Heart right ventricle (tissue), 16 donors: ENCODE results near the gene CYTL1. TPM values are rescaled to one million over a fixed set of nuclear protein-coding genes. Genes with fewer than 3 reads are reported as not detected.

ENCODE experiments used
- ATAC-seq, 8 donors: fragments of 200-7000 bp; cut with Tn5 transposase; one replicate each; pipeline ENCODE4 v1.9.1; 2020; ENCODE audit warnings: mild to moderate bottlenecking in 8 of 8, moderate library complexity in 8 of 8, moderate number of reproducible peaks in 1 of 8
- DNase-seq, 2 donors: peaks; one replicate each; pipeline ENCODE4 v3.0.0-alpha.2; 2020
- H3K27ac ChIP-seq, 10 donors: fragments of 200-600 bp; sonication (generic) in 2 of 10; one replicate each; pipeline versions ENCODE4 v1.5.0 to v1.8.0; 2020 to 2022; ENCODE audit warnings: mild to moderate bottlenecking in 3 of 10
- H3K27me3 ChIP-seq, 7 donors: fragments of 200-600 bp; one replicate each; pipeline ENCODE4 v1.8.0; 2021 to 2022; ENCODE audit warnings: mild to moderate bottlenecking in 2 of 7
- H3K36me3 ChIP-seq, 9 donors: fragments of 200-600 bp; sonication (generic) in 1 of 9; one replicate each; pipeline versions ENCODE4 v1.5.0 to v1.8.0; 2020 to 2022; ENCODE audit warnings: mild to moderate bottlenecking in 2 of 9
- H3K4me1 ChIP-seq, 9 donors: fragments of 200-600 bp; sonication (generic) in 1 of 9; one replicate each; pipeline versions ENCODE4 v1.5.0 to v1.8.0; 2020 to 2022; ENCODE audit warnings: mild to moderate bottlenecking in 4 of 9
- H3K4me3 ChIP-seq, 10 donors: fragments of 200-600 bp; sonication (generic) in 2 of 10; one replicate each; pipeline versions ENCODE4 v1.5.0 to v1.8.0; 2020 to 2022; ENCODE audit warnings: mild to moderate bottlenecking in 7 of 10, moderate library complexity in 2 of 10
- H3K9me3 ChIP-seq, 11 donors: fragments of 200-600 bp in 10 of 11; sonication (generic) in 2 of 11; one replicate each; pipeline versions ENCODE4 v1.5.0 to v1.8.0; 2013 to 2022; ENCODE audit warnings: mild to moderate bottlenecking in 2 of 11, control low read depth in 1 of 11, moderate library complexity in 1 of 11
- WGBS, 2 donors: extraction: QIAGEN DNeasy Blood & Tissue Kit; methylation state at CpG; one replicate each; pipeline ENCODE4 v1.1.7; 2013; ENCODE audit warnings: inconsistent platforms in 1 of 2; 5-methylcytosine and 5-hydroxymethylcytosine counted together
- intact Hi-C, 10 donors: fragments of 100-400 bp; cut with DNase I; formaldehyde crosslinking; loops; one replicate each; pipeline versions ENCODE4 v1.11.1 to v1.14.2; 2022
- polyA plus RNA-seq, 2 donors: library from polyadenylated mRNA; stranded (reverse); fragments of 200-250 nt; gene quantifications; one replicate each; pipeline ENCODE4 v1.2.3, GENCODE V29; 2013
- total RNA-seq, 10 donors: library from RNA; stranded (reverse); fragmentation: NEBNext Ultra II Directional in 3 of 10; extraction: Animal tissue kit (Norgen Biotek cat#: 25700) in 3 of 10; gene quantifications; one replicate each; pipeline versions ENCODE4 v1.2.1 to v1.2.4, GENCODE V29; 2021 to 2023
- TF ChIP-seq, protein P1 (sequence below), 9 donors: fragments of 200-600 bp; sonication (generic) in 2 of 9; IDR thresholded peaks; one replicate each; pipeline versions ENCODE4 v1.5.0 to v1.8.0; 2021 to 2022; ENCODE audit warnings: antibody characterized with exemption in 9 of 9, mild to moderate bottlenecking in 5 of 9, moderate library complexity in 1 of 9
- donor health status: Arrhythmogenic right ventricular cardiomyopathy.
- donor health status: ischemic (EF 13 %, LVEDD 7.1; RV severe dilation, severe dysfunction).
- donor health status: healthy with polysubstance abuse.
- donor health status: DM: no; HTN: yes; CAD: no.
- donor health status: DM: no; HTN: no; CAD: no.
- donor health status: ischemic (EF 25% LVEDD 6.9; RV normal size, moderate dysfunction).
- donor health status: ischemic (EF 25% LVEDD 5.7; RV mildly dilated, moderate dysfunction).
- donor health status: healthy.
- donor health status: DM: yes; HTN: yes; CAD: no.
- donor health status: Ischemic cardiomyopathy.
- donor health status: ischemic (EF 35%, LVEDD 5.7; RV mildly dilated, moderate dysfunction).
- donor health status: nonischemic (EF 11% LVEDD 7.7; RV severe dilation, severe dysfunction).
- donor health status: DM: yes; HTN: yes; CAD: no.
- donor health status: PGD.
- donor health status: ischemic (EF 29% LVEDD 5.4; RV normal size, mild dysfunction).
- donor health status: nonischemic (EF 23%, LVEDD 6.1; RV moderate dilation, normal function).

CYTL1 gene
- total and polyA plus RNA-seq, 12 donors: 0.20 to 0.95 (median 0.40) TPM; not detected in 6

DNA sequence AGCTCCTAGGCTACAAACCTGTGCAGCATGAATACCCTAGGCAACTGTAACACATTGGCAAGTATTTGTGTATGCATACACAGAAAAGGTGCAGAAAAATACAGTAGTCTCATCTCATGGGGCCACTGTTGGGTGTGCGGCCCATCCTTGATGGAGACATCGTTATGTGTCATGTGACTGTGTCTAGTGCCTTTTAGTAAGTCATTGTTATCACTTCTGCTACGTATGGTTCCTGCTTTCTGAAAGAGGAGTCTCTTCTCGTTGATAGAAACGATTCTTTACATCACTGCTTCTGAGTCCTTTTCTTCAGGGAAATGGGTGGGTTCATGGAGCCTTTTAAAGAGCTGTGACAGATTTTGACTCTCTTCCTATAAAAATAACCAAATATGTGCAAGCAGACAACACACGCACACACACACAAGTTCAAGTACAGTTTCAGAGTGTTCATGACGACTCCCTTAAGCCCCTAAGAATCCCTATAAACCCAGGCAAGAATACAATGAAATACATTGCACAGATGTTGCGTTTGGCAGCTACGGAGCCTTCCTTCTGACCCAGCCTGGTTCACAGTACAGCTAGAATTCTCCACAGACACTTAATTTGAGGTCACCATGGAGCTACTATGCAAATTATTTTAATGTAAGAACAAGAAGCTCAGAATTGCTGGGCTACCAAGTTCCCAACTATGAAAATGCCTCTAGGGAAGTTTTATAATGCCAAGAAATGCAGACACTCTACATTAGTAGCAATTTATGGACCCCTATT, 21.8 kb upstream of the CYTL1 start:
- 71% methylated on average over 9 of the region's 9 CpGs for WGBS, 2 donors
- TF ChIP-seq, protein P1, sequence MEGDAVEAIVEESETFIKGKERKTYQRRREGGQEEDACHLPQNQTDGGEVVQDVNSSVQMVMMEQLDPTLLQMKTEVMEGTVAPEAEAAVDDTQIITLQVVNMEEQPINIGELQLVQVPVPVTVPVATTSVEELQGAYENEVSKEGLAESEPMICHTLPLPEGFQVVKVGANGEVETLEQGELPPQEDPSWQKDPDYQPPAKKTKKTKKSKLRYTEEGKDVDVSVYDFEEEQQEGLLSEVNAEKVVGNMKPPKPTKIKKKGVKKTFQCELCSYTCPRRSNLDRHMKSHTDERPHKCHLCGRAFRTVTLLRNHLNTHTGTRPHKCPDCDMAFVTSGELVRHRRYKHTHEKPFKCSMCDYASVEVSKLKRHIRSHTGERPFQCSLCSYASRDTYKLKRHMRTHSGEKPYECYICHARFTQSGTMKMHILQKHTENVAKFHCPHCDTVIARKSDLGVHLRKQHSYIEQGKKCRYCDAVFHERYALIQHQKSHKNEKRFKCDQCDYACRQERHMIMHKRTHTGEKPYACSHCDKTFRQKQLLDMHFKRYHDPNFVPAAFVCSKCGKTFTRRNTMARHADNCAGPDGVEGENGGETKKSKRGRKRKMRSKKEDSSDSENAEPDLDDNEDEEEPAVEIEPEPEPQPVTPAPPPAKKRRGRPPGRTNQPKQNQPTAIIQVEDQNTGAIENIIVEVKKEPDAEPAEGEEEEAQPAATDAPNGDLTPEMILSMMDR (IDR thresholded peaks at IDR 0.05): no peak
- intact Hi-C loops: loop anchor here in 1 of 10 donors (10.0 kb wide), 1 partner anchor 774 kb away; no protein-coding TSS in a partner anchor
- Histone ChIP-seq H3K4me1 (peaks cover 0 to 65% (median 0%) of the 10 kb centered on the region in 9 donors), H3K9me3 (peaks cover 0 to 7% (median 0%) of the 10 kb centered on the region in 11 donors), H3K36me3 (no peaks in the 10 kb centered on the region), H3K4me3 (no peak overlapping the region), H3K27me3 (peaks cover 0 to 39% (median 6%) of the 10 kb centered on the region in 7 donors), H3K27ac (no peak overlapping the region)
- ATAC-seq (no peak), DNase-seq (no peak)

DNA sequence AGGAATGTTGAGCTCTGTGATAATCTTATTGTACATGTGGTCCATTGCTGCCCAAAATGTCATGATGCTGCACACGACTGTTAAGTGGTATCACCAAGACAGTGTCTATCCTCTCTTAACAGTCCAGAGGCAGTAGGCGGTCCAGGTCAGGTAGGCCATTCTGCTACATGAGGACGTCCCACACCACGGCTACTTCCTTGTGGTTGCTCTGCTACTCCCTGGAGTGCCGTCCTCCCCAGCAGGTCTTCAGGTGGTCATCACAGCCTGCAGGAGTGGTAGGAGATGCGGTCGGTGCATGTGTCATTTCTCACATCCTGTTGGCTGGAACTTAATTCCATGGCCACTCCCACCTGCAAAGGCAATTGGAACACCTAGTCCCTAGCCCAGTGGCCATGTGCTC, 20.5 kb upstream of the CYTL1 start:
- TF ChIP-seq, protein P1 (IDR thresholded peaks at IDR 0.05): no peak
- no peak for ATAC-seq
- H3K4me3 ChIP-seq: no peak overlapping the region
- peaks cover 0 to 29% (median 2%) of the 10 kb centered on the region in 7 donors for H3K27me3 ChIP-seq
- 88 to 89% methylated on average over 7 of the region's 7 CpGs for WGBS, 2 donors
- H3K4me1 ChIP-seq: peaks cover 0 to 55% (median 0%) of the 10 kb centered on the region in 9 donors
- H3K9me3 ChIP-seq: no peaks in the 10 kb centered on the region
- H3K27ac ChIP-seq: no peak overlapping the region
- H3K36me3 ChIP-seq: no peaks in the 10 kb centered on the region
- no peak for DNase-seq
- intact Hi-C loops: loop anchor here in 1 of 10 donors (10.0 kb wide), 1 partner anchor 775 kb away; no protein-coding TSS in a partner anchor

DNA sequence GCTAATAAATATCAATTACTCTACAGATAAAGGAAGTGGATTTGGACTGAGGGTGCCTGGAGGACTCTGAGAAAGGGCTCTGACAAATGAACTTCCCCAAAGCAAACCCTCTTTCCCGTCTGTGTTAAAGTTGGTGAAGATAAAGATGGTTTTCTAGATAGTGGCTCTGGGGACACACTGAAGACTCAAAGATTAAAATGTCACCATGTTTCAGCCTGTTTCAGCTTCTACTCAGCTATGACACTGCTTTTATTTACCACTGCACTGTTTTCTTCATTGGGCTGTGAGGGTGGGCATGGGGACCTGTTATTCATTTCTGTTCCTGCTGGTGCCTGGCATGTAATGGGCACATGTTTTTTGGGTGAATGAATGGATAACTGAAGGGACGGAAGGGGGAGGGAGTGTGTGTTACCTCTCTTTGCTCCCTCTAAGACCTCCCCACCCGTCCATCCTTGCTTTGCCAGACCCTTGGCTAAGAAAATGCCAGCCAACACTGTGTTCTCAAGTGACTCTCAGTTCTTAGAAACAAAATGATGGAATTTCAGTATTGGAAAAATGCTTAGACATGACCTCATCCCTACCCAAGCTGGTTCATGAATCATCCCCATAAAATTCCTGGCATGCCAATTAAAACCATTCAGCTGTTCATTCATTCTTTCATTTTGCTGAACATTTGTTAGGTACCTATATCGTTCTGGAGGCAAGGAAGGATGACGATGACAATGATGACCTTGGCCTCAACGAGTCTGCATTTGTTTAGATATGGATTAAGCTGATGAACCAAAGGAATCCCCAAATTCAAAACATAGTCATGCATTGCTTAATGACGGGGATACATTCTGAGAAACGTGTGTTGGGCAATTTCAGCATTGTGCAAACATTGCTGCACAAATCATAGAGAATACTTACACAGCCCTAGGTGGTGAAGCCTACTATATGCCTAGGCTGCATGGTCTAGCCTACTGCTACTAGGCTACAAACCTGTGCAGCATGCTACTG, 18.6 kb upstream of the CYTL1 start:
- 62 to 69% methylated on average over 8 of the region's 8 CpGs for WGBS, 2 donors
- intact Hi-C loops: no loop called here
- TF ChIP-seq, protein P1 (IDR thresholded peaks at IDR 0.05): no peak
- Histone ChIP-seq H3K9me3 (no peaks in the 10 kb centered on the region), H3K27me3 (peaks cover 0 to 12% (median 0%) of the 10 kb centered on the region in 7 donors), H3K4me1 (peaks cover 0 to 57% (median 13%) of the 10 kb centered on the region in 9 donors), H3K36me3 (no peaks in the 10 kb centered on the region), H3K4me3 (no peak overlapping the region), H3K27ac (peak overlapping the region in 1 of 10 donors; percentile 42)
- ATAC-seq (peak in 2 of 8 donors; percentile 22 to 64), DNase-seq (no peak)

- no peak overlapping the region for H3K27ac ChIP-seq
- ATAC-seq (no peak), DNase-seq (no peak)
- TF ChIP-seq, protein P1 (IDR thresholded peaks at IDR 0.05): no peak
- intact Hi-C loops: no loop called here
- no peak overlapping the region for H3K4me3 ChIP-seq
- H3K27me3 ChIP-seq: peaks cover 0 to 5% (median 0%) of the 10 kb centered on the region in 7 donors
- no peaks in the 10 kb centered on the region for H3K36me3 ChIP-seq
- 42 to 44% methylated on average over 5 of the region's 5 CpGs for WGBS, 2 donors
- no peaks in the 10 kb centered on the region for H3K9me3 ChIP-seq
- H3K4me1 ChIP-seq: peaks cover 0 to 61% (median 18%) of the 10 kb centered on the region in 9 donors
Measured at GRCh38 chr4:5036239-5036638, 17.0 kb upstream of the CYTL1 start.
